GM20000 (cell line): ENCODE results near the gene USO1.

Source experiments
- DNase-seq: peaks from one replicate; pipeline ENCODE4 v3.0.0; 2012; ENCODE audit warnings: low spot score
- TF ChIP-seq, protein P1 (sequence below): IDR thresholded peaks from 2 replicates; pipeline ENCODE4 v1.5.1; 2012; ENCODE audit warnings: mild to moderate bottlenecking, control low read depth; ENCODE audit errors: extremely low read depth, missing control alignments

Gene USO1

GRCh38 chr4:75741027-75741426, 16.6 kb downstream of the USO1 start:
- TF ChIP-seq, protein P1, sequence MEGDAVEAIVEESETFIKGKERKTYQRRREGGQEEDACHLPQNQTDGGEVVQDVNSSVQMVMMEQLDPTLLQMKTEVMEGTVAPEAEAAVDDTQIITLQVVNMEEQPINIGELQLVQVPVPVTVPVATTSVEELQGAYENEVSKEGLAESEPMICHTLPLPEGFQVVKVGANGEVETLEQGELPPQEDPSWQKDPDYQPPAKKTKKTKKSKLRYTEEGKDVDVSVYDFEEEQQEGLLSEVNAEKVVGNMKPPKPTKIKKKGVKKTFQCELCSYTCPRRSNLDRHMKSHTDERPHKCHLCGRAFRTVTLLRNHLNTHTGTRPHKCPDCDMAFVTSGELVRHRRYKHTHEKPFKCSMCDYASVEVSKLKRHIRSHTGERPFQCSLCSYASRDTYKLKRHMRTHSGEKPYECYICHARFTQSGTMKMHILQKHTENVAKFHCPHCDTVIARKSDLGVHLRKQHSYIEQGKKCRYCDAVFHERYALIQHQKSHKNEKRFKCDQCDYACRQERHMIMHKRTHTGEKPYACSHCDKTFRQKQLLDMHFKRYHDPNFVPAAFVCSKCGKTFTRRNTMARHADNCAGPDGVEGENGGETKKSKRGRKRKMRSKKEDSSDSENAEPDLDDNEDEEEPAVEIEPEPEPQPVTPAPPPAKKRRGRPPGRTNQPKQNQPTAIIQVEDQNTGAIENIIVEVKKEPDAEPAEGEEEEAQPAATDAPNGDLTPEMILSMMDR: no peak
- DNase-seq: no peak

DNA sequence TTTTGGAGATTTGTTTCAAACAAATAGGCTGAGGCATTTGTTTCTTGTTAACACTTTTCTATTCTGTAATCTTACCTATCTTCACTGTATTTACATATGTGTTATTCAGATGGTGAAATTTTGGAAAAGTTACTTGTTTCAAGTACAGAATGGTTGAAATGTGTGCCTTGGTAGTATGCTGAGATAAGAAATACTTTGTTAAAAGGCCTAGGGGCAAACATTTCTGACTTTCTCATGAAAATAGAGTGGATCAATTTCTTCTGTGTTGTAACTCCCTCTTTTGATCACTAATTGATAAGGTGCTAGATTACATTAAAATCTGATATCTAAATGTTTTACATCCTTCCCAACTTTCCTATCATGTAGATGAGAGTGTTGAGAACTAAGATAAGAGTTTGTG, 18.1 kb downstream of the USO1 start:
- TF ChIP-seq, protein P1: no peak
- DNase-seq: no peak

DNA sequence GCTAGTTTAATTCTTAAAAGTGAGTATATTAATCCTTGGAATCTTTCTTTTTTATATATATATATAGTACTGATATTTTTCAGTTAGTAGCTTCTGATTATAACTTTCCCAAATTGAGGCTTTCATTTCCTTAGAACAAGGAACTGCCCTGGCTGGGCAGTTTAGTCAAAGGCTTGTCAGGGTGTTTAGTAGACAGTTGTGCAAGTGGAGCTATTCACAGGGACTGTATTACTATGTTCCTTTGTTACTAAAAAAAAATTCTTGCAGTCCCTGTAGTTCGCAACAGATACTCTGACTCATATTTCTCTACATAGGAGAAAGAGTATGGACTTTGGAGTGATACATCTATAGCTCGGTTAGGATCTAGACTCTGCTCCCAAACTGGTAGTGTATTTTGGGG, 20.8 kb downstream of the USO1 start:
- TF ChIP-seq, protein P1: no peak
- DNase-seq: no peak

DNA sequence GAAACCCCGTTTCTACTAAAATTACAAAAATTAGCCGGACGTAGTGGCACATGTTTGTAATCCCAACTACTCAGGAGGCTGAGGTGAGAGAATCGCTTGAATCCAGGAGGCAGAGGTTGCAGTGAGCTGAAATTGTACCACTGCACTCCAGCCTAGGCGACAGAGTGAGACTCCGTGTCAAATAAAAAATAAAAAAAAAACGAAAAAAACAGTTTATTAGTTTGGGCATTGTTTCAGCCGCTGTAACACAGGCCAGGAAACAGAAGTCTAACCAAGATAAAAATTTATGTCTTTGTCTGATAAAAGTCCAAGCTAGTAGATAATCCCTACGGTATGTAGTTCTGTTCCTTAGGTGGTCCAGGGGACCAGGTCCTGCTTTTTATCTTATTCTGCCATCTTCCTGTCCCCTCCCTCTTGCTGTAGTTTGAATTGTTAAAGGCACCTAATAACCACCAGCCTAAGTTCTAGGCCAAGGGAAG, 21.4 kb downstream of the USO1 start:
- no peak for DNase-seq
- TF ChIP-seq, protein P1: no peak

DNA sequence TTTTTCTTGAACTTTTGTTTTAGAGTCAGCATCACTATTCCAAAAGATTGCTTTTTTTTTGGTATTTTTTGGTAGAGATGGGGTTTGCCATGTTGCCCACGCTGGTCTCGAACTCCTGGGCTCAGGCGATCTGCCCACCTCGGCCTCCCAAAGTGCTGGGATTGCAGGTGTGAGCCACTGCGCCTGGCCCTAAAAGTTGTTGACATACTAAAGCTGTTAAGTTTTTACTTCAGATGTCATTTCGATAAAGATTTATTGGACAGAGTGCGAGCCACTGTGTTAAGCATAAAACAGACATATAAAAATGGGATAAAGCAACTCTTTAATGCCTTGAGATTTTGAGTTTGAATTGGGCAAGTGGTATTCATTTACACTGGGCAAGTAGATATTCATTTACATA, 28.3 kb downstream of the USO1 start:
- TF ChIP-seq, protein P1: no peak
- DNase-seq: no peak

DNA sequence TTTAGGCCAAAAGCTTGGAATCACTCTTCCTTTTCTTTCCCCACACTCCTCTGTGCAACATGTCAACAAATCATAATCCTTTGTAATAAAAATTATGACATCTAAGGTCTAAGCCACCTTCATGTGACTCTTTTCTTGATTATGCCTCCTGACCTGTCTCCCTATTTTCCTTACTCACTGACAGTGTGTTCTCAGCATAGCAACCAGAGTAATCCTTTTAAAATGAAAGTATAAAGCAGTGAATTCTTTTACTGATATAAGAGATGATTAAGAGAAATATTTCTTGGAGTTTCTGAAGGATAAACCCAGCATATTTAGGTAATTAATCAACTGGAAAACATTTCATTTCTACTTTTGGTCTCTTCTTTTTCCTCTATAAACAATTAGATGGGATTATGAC, 44.7 kb downstream of the USO1 start:
- TF ChIP-seq, protein P1: no peak
- no peak for DNase-seq

DNA sequence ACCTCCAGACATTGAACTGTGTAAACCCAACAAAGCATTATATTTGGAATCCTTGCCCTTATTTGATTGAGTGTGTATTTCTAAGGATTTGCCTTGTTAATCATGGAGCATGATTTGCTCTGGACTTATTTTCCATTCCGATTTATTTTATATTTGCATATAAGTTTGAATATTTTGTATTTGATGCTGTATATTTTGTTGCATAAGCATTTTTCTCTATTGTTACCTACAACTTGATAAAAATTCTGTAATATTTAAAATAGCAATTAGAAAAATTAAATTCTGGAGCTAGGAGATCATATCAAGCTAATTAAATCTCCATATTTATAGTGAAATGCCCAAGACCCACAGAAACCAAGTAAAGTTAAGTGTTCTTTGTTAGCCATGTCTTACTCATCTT, 47.2 kb downstream of the USO1 start:
- DNase-seq: no peak
- TF ChIP-seq, protein P1: no peak
